HFF-Myc (cell line): ENCODE measurements around the gene AFF2.

Experiments used
- DNase-seq: peaks from one replicate; pipeline ENCODE4 v3.0.0-alpha.2; 2011; ENCODE audit warnings: low read depth; ENCODE audit errors: extremely low read depth
- H3K4me3 ChIP-seq: replicated peaks from 2 replicates; pipeline ENCODE4 v1.5.1; 2011; ENCODE audit warnings: low read depth, mild to moderate bottlenecking, control low read depth, low read length
- CTCF ChIP-seq: IDR thresholded peaks from 2 replicates; pipeline ENCODE4 v1.5.1; 2012; ENCODE audit warnings: mild to moderate bottlenecking, low read depth, low read length, control low read depth; ENCODE audit errors: missing control alignments

AFF2 gene

DNA sequence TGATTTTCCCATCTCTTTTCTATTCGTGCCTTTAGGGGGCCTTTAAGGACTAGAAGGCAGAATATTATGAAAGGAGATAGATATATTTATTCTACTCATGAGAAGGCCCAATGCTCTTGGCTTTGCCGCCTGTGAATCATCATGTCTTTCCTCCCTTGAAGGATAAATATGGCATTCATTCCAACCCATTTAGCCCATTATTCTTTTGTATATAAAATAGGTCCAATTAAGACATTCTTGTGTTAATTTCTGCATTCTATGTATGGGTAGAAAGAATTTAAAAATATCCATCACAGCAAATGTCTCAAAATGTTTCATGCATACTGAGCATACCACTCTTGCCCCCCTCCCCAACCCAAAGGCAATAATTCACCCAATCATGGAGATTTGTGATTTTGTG, 115.1 kb downstream of the AFF2 start:
- DNase-seq = no peak
- no peak overlapping the region for H3K4me3 ChIP-seq
- no peak for TF ChIP-seq CTCF

GRCh38 chrX:148618470-148619445, 118.3 kb downstream of the AFF2 start:
- no peak overlapping the region for H3K4me3 ChIP-seq
- no peak for TF ChIP-seq CTCF
- no peak for DNase-seq

DNA sequence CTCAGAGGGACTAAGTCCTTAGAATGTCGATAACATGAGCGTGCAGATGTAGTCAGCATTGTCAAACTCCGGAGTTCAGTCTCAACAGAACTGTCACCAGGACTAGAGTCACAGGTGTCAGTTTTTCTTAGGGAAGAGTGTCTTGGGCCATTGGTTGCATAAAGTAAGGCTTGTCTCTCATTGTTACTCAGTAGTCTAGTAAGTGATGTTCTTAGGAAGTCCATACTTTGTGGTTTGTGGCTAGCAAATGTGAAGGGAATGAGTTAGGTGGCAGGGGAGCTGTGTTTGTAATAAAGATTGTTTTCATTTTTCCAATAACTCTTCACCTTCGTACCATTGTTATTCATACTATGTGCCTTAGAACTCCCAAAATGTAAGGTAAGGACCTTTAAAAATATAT, 119.6 kb downstream of the AFF2 start:
- H3K4me3 ChIP-seq = no peak overlapping the region
- no peak for DNase-seq
- no peak for TF ChIP-seq CTCF

- DNase-seq = no peak
- TF ChIP-seq CTCF = no peak
- H3K4me3 ChIP-seq = no peak overlapping the region
Measured at GRCh38 chrX:148624951-148625474, 124.6 kb downstream of the AFF2 start.

- no peak overlapping the region for H3K4me3 ChIP-seq
- DNase-seq = no peak
- no peak for TF ChIP-seq CTCF
Measured at GRCh38 chrX:148628621-148629020, 128.2 kb downstream of the AFF2 start.

DNA sequence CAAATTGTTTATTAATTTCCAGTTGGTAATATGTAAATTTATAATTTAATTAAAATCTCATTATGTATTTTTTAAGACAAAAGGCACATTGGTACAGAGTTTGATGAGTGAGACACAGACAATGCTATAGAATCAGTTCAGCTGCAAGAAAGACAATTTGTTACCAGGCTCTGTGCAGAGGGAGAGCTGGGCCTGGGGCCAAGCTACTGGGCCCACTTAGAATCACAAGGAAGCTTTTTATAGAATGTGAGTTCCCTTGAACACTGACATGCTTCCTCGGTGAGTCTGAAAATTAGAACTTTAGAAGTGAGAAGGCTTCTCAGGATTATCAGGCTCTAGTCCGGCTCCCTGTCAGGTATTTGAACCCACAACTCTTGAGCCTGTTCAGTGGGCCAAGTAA, 129.0 kb downstream of the AFF2 start:
- no peak for DNase-seq
- H3K4me3 ChIP-seq = no peak overlapping the region
- no peak for TF ChIP-seq CTCF
